HepG2 (cell line): Measurements from ENCODE around the gene ZNF37A. TPM values are rescaled to one million over a fixed set of nuclear protein-coding genes. Genes with fewer than 3 reads are reported as not detected.

Source experiments
- FOXM1 ChIP-seq: sonication (generic); formaldehyde crosslinking; IDR thresholded peaks from 2 replicates; pipeline ENCODE4 v1.5.0; 2020; ENCODE audit warnings: missing genetic modification reagents
- POLR2AphosphoS2 ChIP-seq: IDR thresholded peaks from 2 replicates; pipeline ENCODE4 v1.6.1; 2011; ENCODE audit warnings: low read depth, low read length, improper control_type of control experiment
- SNRNP70 ChIP-seq: fragments of 200-400 bp; formaldehyde crosslinking; IDR thresholded peaks from 2 replicates; pipeline ENCODE4 v1.6.1; 2017; ENCODE audit warnings: mild to moderate bottlenecking, low read depth, low read length, moderate library complexity
- ZC3H13 ChIP-seq: sonication (generic); formaldehyde crosslinking; IDR thresholded peaks from 2 replicates; pipeline ENCODE4 v1.8.1; 2023; ENCODE audit warnings: mild to moderate bottlenecking, missing genetic modification reagents, moderate library complexity
- ZFP36L2 ChIP-seq: sonication (generic); formaldehyde crosslinking; IDR thresholded peaks from 2 replicates; pipeline ENCODE4 v1.4.0; 2020; ENCODE audit warnings: missing genetic modification reagents
- ZNF605 ChIP-seq: sonication (generic); formaldehyde crosslinking; IDR thresholded peaks from 2 replicates; pipeline ENCODE4 v1.8.0; 2022; ENCODE audit warnings: mild to moderate bottlenecking, missing genetic modification reagents
- ZNF644 ChIP-seq: IDR thresholded peaks from 2 replicates; pipeline ENCODE4 v1.6.1; 2016; ENCODE audit warnings: low read depth
- ZNF7 ChIP-seq: IDR thresholded peaks from 2 replicates; pipeline ENCODE4 v1.6.1; 2016; ENCODE audit warnings: missing biosample characterization, missing genetic modification reagents
- polyA plus RNA-seq, 8 experiments: library from polyadenylated mRNA; depleted of rRNA in 3 of 8; stranded (reverse) in 7 of 8; unstranded in 1 of 8; fragments of >200 nt; fragmentation: Illumina TruSeq in 4 of 8; extraction: Trizol in 4 of 8; gene quantifications; 2 replicates each; pipeline versions ENCODE4 v1.2.1 to v1.2.3, GENCODE V29; 2011 to 2016; ENCODE audit warnings: low read depth in 4 of 8, missing spikeins in 1 of 8, mixed read lengths in 1 of 8; ENCODE audit not compliant: insufficient read depth in 1 of 8
- total RNA-seq, 5 experiments: library from RNA; depleted of rRNA; stranded (reverse); fragments of >200 nt; fragmentation: Illumina TruSeq; extraction: Trizol; gene quantifications; 2 replicates each; pipeline ENCODE4 v1.2.3, GENCODE V29; 2016; ENCODE audit warnings: low read depth in 1 of 5
- TF ChIP-seq, protein P1 (sequence below), 2 experiments: sonication (generic) in 1 of 2; formaldehyde crosslinking in 1 of 2; IDR thresholded peaks; 2 replicates each; pipeline versions ENCODE4 v1.4.0 to v1.6.1; 2018 to 2020; ENCODE audit warnings: missing genetic modification reagents in 2 of 2, borderline replicate concordance in 1 of 2, low read depth in 1 of 2, mild to moderate bottlenecking in 1 of 2, missing biosample characterization in 1 of 2
- TF ChIP-seq, protein P2 (sequence below): sonication (generic); formaldehyde crosslinking; IDR thresholded peaks from 2 replicates; pipeline ENCODE4 v1.8.1; 2023; ENCODE audit warnings: missing genetic modification reagents, mild to moderate bottlenecking, borderline replicate concordance
- TF ChIP-seq, protein P3 (sequence below): sonication (generic); formaldehyde crosslinking; IDR thresholded peaks from 2 replicates; pipeline ENCODE4 v1.4.0; 2020; ENCODE audit warnings: missing genetic modification reagents
- TF ChIP-seq, protein P4 (sequence below): sonication (generic); formaldehyde crosslinking; conservative IDR thresholded peaks from 2 replicates; pipeline ENCODE4 v1.5.0; 2020; ENCODE audit warnings: missing genetic modification reagents
- TF ChIP-seq, protein P5 (sequence below): sonication (generic); IDR thresholded peaks from 2 replicates; pipeline ENCODE4 v1.6.1; 2016; ENCODE audit warnings: low read depth, borderline replicate concordance

ZNF37A gene
- total and polyA plus RNA-seq, 2 of the 13 experiments (the other 11 are each of a cell fraction or from before 2014, with no cell fraction given), result 8.0 to 12.6 TPM

DNA sequence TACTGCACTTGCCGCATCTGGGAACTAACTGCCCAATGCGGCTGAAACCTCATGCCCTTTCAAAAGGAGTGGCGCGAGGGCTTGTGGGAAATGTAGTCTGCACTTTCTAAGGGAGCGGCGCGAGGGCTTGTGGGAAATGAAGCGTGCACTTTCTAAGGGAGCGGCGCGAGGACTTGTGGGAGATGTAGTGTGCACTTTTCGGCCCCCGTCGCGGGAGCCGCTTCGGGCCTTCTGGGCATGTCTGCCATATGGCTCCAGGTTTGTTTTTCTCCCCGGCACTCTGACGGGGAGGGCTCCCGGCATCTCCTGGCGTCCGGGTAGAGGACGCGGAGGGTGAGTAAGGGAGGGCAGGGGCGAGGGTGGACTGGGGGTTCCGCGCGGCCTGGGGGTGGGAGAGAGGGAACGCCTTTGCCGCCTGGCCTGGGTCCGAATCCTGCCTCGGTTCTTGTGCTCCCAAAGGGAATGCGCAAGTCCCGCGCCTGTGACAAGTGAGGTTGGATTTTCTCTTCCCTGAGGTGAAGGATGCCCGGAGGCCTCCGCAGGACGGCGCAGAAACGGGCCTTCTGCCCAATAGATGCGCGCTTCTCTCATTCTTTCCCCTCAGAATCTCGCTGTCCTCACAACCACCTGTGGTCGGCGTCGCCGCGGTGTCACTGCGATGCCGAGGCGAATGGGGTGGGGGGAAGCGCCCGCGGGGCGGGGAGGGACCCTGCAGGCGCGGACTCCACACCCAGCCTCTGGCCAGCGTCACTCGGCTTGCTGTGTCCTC is at the start of gene ZNF37A (continued):
- TF ChIP-seq, protein P1, sequence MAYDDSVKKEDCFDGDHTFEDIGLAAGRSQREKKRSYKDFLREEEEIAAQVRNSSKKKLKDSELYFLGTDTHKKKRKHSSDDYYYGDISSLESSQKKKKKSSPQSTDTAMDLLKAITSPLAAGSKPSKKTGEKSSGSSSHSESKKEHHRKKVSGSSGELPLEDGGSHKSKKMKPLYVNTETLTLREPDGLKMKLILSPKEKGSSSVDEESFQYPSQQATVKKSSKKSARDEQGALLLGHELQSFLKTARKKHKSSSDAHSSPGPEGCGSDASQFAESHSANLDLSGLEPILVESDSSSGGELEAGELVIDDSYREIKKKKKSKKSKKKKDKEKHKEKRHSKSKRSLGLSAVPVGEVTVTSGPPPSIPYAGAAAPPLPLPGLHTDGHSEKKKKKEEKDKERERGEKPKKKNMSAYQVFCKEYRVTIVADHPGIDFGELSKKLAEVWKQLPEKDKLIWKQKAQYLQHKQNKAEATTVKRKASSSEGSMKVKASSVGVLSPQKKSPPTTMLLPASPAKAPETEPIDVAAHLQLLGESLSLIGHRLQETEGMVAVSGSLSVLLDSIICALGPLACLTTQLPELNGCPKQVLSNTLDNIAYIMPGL (CRISPR knock-in tag; IDR thresholded peaks at IDR 0.05; ENCODE audit: borderline replicate concordance in 1 of 2, low read depth in 1 of 2), result peak in 1 of 2 experiments; percentile 64; a peak in 2 of 4 replicates
- TF ChIP-seq ZFP36L2 (CRISPR knock-in tag) (no peak), ZNF644 (no peak), POLR2AphosphoS2 (no peak), ZNF605 (CRISPR knock-in tag) (peak; percentile 36; the same call in 1 of the 2 replicates), FOXM1 (CRISPR knock-in tag) (no peak), SNRNP70 (no peak), ZC3H13 (CRISPR knock-in tag) (no peak), ZNF7 (no peak)
- TF ChIP-seq, protein P2, sequence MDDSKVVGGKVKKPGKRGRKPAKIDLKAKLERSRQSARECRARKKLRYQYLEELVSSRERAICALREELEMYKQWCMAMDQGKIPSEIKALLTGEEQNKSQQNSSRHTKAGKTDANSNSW (CRISPR knock-in tag), result no peak
- TF ChIP-seq, protein P3, sequence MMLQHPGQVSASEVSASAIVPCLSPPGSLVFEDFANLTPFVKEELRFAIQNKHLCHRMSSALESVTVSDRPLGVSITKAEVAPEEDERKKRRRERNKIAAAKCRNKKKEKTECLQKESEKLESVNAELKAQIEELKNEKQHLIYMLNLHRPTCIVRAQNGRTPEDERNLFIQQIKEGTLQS (CRISPR knock-in tag), result no peak; the same call in 1 of the 2 replicates
- TF ChIP-seq, protein P4, sequence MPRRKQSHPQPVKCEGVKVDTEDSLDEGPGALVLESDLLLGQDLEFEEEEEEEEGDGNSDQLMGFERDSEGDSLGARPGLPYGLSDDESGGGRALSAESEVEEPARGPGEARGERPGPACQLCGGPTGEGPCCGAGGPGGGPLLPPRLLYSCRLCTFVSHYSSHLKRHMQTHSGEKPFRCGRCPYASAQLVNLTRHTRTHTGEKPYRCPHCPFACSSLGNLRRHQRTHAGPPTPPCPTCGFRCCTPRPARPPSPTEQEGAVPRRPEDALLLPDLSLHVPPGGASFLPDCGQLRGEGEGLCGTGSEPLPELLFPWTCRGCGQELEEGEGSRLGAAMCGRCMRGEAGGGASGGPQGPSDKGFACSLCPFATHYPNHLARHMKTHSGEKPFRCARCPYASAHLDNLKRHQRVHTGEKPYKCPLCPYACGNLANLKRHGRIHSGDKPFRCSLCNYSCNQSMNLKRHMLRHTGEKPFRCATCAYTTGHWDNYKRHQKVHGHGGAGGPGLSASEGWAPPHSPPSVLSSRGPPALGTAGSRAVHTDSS (CRISPR knock-in tag), result no peak
- TF ChIP-seq, protein P5, sequence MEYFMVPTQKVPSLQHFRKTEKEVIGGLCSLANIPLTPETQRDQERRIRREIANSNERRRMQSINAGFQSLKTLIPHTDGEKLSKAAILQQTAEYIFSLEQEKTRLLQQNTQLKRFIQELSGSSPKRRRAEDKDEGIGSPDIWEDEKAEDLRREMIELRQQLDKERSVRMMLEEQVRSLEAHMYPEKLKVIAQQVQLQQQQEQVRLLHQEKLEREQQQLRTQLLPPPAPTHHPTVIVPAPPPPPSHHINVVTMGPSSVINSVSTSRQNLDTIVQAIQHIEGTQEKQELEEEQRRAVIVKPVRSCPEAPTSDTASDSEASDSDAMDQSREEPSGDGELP, result no peak; the same call in 1 of the 2 replicates
- TF ChIP-seq, all 625 proteins: peak for 166
